GM10266 (cell line): Measurements from ENCODE around the gene MECR.
"Not testable (repeated sequence)": the region's sequence is repeated elsewhere in the genome, so short reads cannot be mapped to it uniquely, and the experiment has no call there.

Source experiments
- DNase-seq: peaks from one replicate; pipeline ENCODE4 v3.0.0; 2012; ENCODE audit errors: extremely low spot score
- CTCF ChIP-seq: IDR thresholded peaks from 2 replicates; pipeline ENCODE4 v1.5.1; 2012; ENCODE audit warnings: mild to moderate bottlenecking, low read depth; ENCODE audit not compliant: control insufficient read depth, insufficient read depth; ENCODE audit errors: missing control alignments

The MECR gene

GRCh38 chr1:29156543-29157268 lies 74.0 kb downstream of the MECR start:
- TF ChIP-seq CTCF, result no peak
- DNase-seq, result no peak

- TF ChIP-seq CTCF, result no peak
- no peak for DNase-seq
Measured at GRCh38 chr1:29152046-29152805, 78.5 kb downstream of the MECR start.

DNA sequence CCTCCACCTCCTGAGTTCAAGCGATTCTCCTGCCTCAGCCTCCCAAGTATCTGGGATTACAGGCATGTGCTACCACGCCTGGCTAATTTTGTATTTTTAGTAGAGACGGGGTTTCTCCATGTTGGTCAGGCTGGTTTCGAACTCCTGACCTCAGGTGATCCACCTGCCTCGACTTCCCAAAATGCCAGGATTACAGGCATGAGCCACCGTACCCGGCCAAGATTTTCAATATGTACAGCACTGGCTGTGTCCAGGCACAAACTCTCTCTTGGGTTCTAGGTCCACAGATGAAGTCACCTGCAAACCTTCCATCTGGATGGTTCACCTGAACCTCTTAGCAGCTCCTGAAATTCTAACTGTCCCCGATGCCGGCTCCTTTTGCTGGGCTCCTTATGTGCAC lies 80.4 kb downstream of the MECR start:
- not testable (repeated sequence) for DNase-seq

DNA sequence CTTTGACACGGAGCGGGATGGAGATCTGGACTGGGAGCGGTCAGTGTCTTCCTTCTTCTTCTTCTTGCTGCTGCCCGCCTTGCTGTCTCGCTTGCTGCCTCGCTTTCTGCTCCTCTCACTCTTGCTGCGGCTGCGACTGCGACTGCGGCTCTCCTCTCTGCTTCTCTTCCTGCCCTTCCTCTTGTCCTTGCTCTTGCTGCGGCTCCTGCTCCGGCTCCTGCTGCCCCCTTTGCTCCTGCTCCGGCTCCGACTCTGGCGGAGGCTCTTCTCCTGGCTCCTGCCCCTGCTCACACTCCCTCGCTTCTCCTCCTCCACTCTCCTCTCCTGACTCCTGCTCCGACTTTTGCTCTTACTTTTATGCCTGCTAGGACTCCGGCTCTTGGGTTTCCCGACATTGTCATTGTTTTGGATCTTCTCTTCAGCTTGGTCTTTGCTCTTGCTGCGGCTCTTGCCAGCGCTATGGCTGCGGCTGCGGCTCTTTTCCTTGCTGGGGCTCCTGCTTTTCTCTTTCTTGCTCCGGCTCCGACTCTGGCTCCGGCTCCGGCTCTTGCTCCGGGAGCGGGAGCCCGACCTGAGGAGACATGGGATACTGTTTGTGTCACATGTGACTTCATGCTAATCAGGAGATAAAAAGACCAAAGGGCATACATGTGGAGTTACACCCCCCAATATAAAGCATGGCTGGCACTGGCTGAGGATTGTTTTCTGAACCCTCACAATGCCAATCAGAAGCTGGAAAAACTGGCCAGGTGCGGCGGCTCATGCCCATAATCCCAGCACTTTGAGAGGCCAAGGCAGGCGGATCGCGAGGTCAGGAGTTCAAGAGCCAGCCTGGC lies 81.9 kb downstream of the MECR start:
- no peak for TF ChIP-seq CTCF
- no peak for DNase-seq

DNA sequence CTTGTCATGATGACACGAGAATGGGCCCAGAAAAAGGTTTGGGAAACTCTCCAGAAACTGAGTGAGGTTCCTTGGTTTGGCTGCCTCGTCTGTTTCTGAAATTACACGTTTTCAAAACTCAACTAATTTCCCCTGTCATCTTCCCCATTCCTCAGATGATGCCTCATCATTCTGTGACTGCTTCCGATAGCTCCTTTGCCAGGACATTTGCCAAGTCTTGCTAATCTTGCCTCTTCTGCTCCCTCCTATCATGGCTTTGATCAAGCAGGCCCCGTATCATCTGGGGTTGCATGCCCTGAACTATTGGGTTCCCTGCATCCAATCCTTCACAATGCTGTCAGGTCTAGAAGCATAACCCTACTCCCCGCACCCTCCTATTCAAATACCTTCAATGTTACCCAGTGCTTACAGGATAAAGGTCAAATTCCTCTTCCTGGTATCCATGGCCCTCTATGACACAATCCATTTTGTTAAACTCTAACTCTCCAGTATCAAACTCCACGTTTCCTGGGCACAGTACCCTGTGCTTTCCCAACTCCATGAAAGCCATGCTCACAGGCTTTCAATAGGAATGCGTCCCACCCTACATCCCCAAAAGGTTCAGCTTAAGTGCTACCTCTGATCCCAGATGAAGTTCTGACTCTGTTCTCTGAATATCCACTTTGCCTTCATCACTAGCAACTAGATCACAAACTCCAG lies 84.8 kb downstream of the MECR start:
- no peak for TF ChIP-seq CTCF
- no peak for DNase-seq

DNA sequence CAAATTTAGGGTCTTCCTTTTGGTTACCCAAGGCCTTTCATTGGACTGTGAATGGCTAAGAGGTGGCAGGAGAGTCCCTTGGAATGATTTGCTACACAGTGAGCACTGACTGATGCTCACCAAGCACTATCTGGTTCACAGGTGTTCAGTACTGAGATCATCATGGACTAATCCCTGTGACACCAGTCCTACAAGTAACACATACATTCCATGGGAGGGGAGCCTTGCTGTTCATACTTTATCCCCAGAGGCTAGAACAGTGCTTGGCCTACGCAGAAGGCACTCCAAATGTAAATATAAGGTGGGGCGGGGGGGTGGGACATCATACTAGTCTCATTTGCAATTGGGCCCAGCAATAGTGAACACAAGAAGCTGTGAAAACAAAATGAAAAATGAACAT lies 86.6 kb downstream of the MECR start:
- no peak for TF ChIP-seq CTCF
- DNase-seq, result no peak

DNA sequence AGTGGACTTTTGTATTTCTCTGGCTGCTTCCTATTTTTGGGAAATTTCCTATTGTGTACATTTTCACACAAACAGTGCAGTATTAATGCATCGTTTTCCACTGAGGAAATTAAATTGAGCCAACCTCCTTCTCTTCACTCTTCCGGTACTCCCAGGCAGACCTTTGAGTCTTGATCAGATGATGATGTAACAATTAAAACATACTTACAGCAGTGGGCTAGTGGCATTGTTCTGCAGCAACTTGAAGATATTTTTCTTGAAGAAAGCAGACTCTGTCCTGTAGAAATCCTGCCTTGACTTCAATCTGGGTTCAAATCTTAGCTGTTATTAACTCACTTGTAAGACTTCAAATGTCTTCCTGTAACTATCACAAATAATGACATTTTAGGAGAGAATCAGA lies 88.0 kb downstream of the MECR start:
- no peak for DNase-seq
- TF ChIP-seq CTCF, result no peak
